Breast epithelium (tissue), 3 donors: ENCODE measurements around the gene AVPI1.
"Not testable (repeated sequence)": the region's sequence is repeated elsewhere in the genome, so short reads cannot be mapped to it uniquely, and the experiment has no call there.

Source experiments
- CTCF ChIP-seq, 3 donors: fragments of 450-650 bp; IDR thresholded peaks; one replicate each; pipeline ENCODE4 v1.5.1; 2016 to 2017; ENCODE audit warnings: antibody characterized with exemption in 3 of 3, mild to moderate bottlenecking in 3 of 3, moderate library complexity in 3 of 3
- POLR2A ChIP-seq: fragments of 450-650 bp; IDR thresholded peaks from one replicate; pipeline ENCODE4 v1.6.1; 2016; ENCODE audit warnings: antibody characterized with exemption, mild to moderate bottlenecking, moderate library complexity

- TF ChIP-seq POLR2A; CTCF (IDR thresholded peaks at IDR 0.05): not testable (repeated sequence)
Observed at GRCh38 chr10:97698072-97698655, 11.1 kb upstream of the AVPI1 start.
